AG04450 (cell line): ENCODE data around the gene ANTXRL. TPM values are rescaled to one million over a fixed set of nuclear protein-coding genes. Genes with fewer than 3 reads are reported as not detected.
"Not testable (repeated sequence)": the region's sequence is repeated elsewhere in the genome, so short reads cannot be mapped to it uniquely, and the experiment has no call there.

Source experiments
- CTCF ChIA-PET: fragments of 300-600, 350-600 bp; formaldehyde crosslinking; extraction: SDS; loops from one replicate; lab custom pipeline; 2022; ENCODE audit warnings: antibody characterized with exemption, inconsistent platforms; lab: Charles Lee
- POLR2A ChIA-PET: fragments of 350-600 bp; formaldehyde crosslinking; extraction: SDS; loops from one replicate; lab custom pipeline; 2021; ENCODE audit warnings: antibody characterized with exemption, inconsistent platforms; lab: Yijun Ruan, JAX
- DNase-seq: peaks from one replicate; pipeline ENCODE4 v3.0.0-alpha.2; 2011; ENCODE audit warnings: low read depth, low spot score
- H3K27ac ChIP-seq: one replicate; pipeline ENCODE4 v1.5.1; 2012; ENCODE audit warnings: low read depth, low read length, control low read depth
- H3K27me3 ChIP-seq: one replicate; pipeline ENCODE4 v1.6.0; 2012; ENCODE audit warnings: low read length; ENCODE audit not compliant: control insufficient read depth, insufficient read depth
- H3K4me3 ChIP-seq: 2 replicates; pipeline ENCODE4 v1.5.1; 2011; ENCODE audit warnings: mild to moderate bottlenecking, low read depth, low read length, control low read depth
- H3K9me3 ChIP-seq: 2 replicates; pipeline ENCODE4 v1.5.1; 2012; ENCODE audit warnings: low read length; ENCODE audit not compliant: control insufficient read depth, insufficient read depth
- CTCF ChIP-seq: IDR thresholded peaks from 2 replicates; pipeline ENCODE4 v1.5.1; 2011; ENCODE audit warnings: low read depth, low read length, control low read depth, inconsistent platforms
- polyA plus RNA-seq: library from polyadenylated mRNA; depleted of rRNA; stranded (reverse); fragments of >200 nt; gene quantifications from 2 replicates; pipeline ENCODE4 v1.2.3, GENCODE V29; 2011

Gene ANTXRL
- polyA plus RNA-seq, 1 experiment, result not detected

- no peak for TF ChIP-seq CTCF
- CTCF ChIA-PET, result no interaction called here
- no peaks in the 10 kb centered on the region; the same call in 1 of the 2 replicates for H3K9me3 ChIP-seq
- POLR2A ChIA-PET, result no interaction called here
- no peak for DNase-seq
- H3K27me3 ChIP-seq, result peaks cover 3% of the 10 kb centered on the region
- H3K27ac ChIP-seq, result no peak overlapping the region
- H3K4me3 ChIP-seq, result no peak overlapping the region
These were observed 13.0 kb downstream of the ANTXRL start for GRCh38 chr10:46299536-46300369.

GRCh38 chr10:46300370-46300711, 13.5 kb downstream of the ANTXRL start:
- POLR2A ChIA-PET, DNase-seq: not testable (repeated sequence)

GRCh38 chr10:46301056-46301645, 14.4 kb downstream of the ANTXRL start:
- Histone ChIP-seq H3K27ac (no peak overlapping the region), H3K4me3 (no peak overlapping the region), H3K27me3 (peaks cover 9% of the 10 kb centered on the region), H3K9me3 (no peaks in the 10 kb centered on the region; the same call in 1 of the 2 replicates)
- no peak for DNase-seq
- CTCF ChIA-PET, result no interaction called here
- POLR2A ChIA-PET, result no interaction called here
- TF ChIP-seq CTCF, result no peak

More at GRCh38 chr10:46300370-46300711, 13.5 kb downstream of the ANTXRL start:
- H3K9me3 ChIP-seq, CTCF ChIA-PET, H3K27ac ChIP-seq, H3K27me3 ChIP-seq, H3K4me3 ChIP-seq: not testable (repeated sequence)

- Histone ChIP-seq H3K27ac (no peak overlapping the region), H3K4me3 (no peak overlapping the region), H3K9me3 (no peaks in the 10 kb centered on the region; the same call in 1 of the 2 replicates), H3K27me3 (peaks cover 10% of the 10 kb centered on the region)
- DNase-seq, result no peak
- POLR2A ChIA-PET, result no interaction called here
- TF ChIP-seq CTCF, result no peak
- CTCF ChIA-PET, result interaction anchor here (0.9 kb wide), 1 partner anchor 38 kb away, joined by 3 read pairs; no protein-coding TSS in a partner anchor
These were observed 15.1 kb downstream of the ANTXRL start for GRCh38 chr10:46301721-46302479.

GRCh38 chr10:46302765-46303352, 16.1 kb downstream of the ANTXRL start:
- POLR2A ChIA-PET, H3K9me3 ChIP-seq, H3K27ac ChIP-seq, H3K4me3 ChIP-seq, DNase-seq: not testable (repeated sequence)
- H3K27me3 ChIP-seq, result peaks cover 13% of the 10 kb centered on the region
- CTCF ChIA-PET, result interaction anchor here (0.9 kb wide), 1 partner anchor 39 kb away, joined by 3 read pairs; no protein-coding TSS in a partner anchor
